ENCODE measurements around the gene BCDIN3D.
"Not testable (repeated sequence)": the region's sequence is repeated elsewhere in the genome, so short reads cannot be mapped to it uniquely, and the experiment has no call there.

BCDIN3D gene

DNA sequence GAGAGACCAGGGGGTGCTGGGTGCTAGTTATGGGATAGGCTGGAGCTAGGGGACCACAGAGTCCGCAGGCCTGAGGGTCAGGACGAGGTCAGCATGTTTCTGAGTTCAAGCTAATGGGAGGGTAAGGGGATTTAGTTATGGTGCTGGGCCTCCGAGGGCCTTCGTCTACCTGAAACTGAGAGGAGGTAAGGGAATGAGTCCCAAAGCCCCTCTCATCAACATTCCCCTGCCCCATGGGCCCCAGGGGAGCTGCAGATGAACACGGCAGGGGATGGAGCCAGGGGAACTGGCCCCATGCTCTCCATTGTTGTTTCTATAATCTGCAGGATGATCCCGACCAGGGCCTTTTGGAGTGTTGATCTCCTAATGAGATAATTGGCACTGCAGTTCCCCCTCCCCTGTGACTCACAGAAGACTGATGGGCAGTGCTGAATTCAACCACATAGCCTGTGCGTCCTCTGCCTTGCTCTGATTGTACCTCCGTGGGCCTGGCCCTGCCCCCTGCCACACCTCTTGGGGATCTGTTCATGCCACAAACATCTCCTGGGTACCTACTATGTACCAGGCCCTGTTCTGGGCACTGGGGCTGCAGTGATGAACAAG is 39.4 kb upstream of the BCDIN3D start:
- no peaks in the 10 kb centered on the region for H3K36me3 ChIP-seq (ENCODE audit: control insufficient read depth in 4 of 4, insufficient read depth in 4 of 4, low read length in 3 of 4)
- no peak overlapping the region for H3K27ac ChIP-seq (ENCODE audit: insufficient read depth in 1 of 2, low read depth in 1 of 2, low read length in 2 of 2, poor library complexity in 1 of 2, severe bottlenecking in 2 of 2)
- H3K27me3 ChIP-seq (replicated peaks in 2 of 5; ENCODE audit: control insufficient read depth in 4 of 5, insufficient read depth in 5 of 5, low read length in 4 of 5) = peaks cover 0 to 26% (median 11%) of the 10 kb centered on the region in 5 experiments
- DNase-seq = no peak
- no peak overlapping the region for H3K4me3 ChIP-seq (ENCODE audit: control insufficient read depth in 1 of 7, extremely low read depth in 1 of 7, insufficient read depth in 4 of 7, low read depth in 2 of 7, low read length in 6 of 7)
- WGBS (ENCODE audit: insufficient coverage) = 94% methylated on average over 6 of the region's 8 CpGs
- ChIA-PET POLR2A (no interaction called here), CTCF (interaction anchor here (1.3 to 3.0 kb wide), 2 partner anchors 13 to 64 kb away, joined by 3 to 10 read pairs; no protein-coding TSS in a partner anchor)
- no peaks in the 10 kb centered on the region for H3K9me3 ChIP-seq (ENCODE audit: control extremely low read depth in 1 of 5, control insufficient read depth in 4 of 5, insufficient read depth in 2 of 5, low read depth in 1 of 5, low read length in 4 of 5)
- H3K4me1 ChIP-seq (ENCODE audit: control extremely low read depth in 1 of 4, control insufficient read depth in 4 of 4, insufficient read depth in 4 of 4, low read length in 3 of 4) = no peaks in the 10 kb centered on the region

DNA sequence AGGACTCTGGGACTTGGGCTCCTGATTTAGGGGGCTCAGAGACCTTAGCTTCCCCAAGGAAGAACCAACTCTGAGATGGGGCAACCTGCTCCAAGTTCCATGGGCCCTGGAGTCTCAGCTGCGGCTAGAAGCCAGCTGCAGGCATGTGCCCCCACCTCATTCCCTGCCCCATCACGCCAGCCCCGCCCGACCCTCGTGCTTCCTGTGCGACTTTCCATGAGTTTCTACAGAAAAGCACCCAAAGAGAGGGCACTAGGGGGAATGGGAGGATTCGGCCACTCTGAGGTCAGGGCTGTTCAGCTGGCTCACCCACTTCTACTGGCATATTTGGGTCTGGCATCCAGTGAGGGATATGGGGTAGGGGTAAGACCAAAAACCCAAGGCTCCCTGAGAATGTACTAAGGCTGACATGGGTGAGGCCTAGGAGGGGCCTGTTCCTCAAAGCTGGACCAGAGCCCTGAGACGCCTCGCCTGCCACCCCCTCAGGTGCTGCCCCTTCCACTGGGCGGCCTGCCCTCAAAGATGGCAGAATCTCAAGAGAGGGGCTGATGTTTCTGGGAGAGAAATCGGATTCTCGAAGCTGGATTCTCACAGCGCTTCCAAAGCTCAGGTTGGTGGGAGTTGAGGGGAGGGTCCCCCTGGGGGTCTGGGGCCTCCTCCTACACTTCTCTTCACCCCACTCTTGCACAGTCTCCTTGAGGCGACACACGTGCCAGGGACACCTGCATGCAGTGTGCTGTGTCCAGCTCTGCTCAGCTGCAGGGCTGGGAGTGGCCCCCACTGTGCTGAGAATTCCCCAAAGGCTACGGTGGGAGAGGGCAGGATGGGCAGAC is 38.7 kb upstream of the BCDIN3D start:
- no peaks in the 10 kb centered on the region for H3K4me1 ChIP-seq (ENCODE audit: control extremely low read depth in 1 of 4, control insufficient read depth in 4 of 4, insufficient read depth in 4 of 4, low read length in 3 of 4)
- H3K27ac ChIP-seq (ENCODE audit: insufficient read depth in 1 of 2, low read depth in 1 of 2, low read length in 2 of 2, poor library complexity in 1 of 2, severe bottlenecking in 2 of 2) = no peak overlapping the region
- POLR2A ChIA-PET = no interaction called here
- H3K4me3 ChIP-seq (ENCODE audit: control insufficient read depth in 1 of 7, extremely low read depth in 1 of 7, insufficient read depth in 4 of 7, low read depth in 2 of 7, low read length in 6 of 7) = no peak overlapping the region
- CTCF ChIA-PET = interaction anchor here (1.3 to 3.0 kb wide), 2 partner anchors 12 to 64 kb away, joined by 3 to 10 read pairs; no protein-coding TSS in a partner anchor
- DNase-seq = no peak
- WGBS (ENCODE audit: insufficient coverage) = 100% methylated on average over 3 of the region's 16 CpGs
- peaks cover 0 to 20% (median 11%) of the 10 kb centered on the region in 5 experiments for H3K27me3 ChIP-seq (replicated peaks in 2 of 5; ENCODE audit: control insufficient read depth in 4 of 5, insufficient read depth in 5 of 5, low read length in 4 of 5)
- H3K36me3 ChIP-seq (ENCODE audit: control insufficient read depth in 4 of 4, insufficient read depth in 4 of 4, low read length in 3 of 4) = no peaks in the 10 kb centered on the region
- no peaks in the 10 kb centered on the region for H3K9me3 ChIP-seq (ENCODE audit: control extremely low read depth in 1 of 5, control insufficient read depth in 4 of 5, insufficient read depth in 2 of 5, low read depth in 1 of 5, low read length in 4 of 5)

DNA sequence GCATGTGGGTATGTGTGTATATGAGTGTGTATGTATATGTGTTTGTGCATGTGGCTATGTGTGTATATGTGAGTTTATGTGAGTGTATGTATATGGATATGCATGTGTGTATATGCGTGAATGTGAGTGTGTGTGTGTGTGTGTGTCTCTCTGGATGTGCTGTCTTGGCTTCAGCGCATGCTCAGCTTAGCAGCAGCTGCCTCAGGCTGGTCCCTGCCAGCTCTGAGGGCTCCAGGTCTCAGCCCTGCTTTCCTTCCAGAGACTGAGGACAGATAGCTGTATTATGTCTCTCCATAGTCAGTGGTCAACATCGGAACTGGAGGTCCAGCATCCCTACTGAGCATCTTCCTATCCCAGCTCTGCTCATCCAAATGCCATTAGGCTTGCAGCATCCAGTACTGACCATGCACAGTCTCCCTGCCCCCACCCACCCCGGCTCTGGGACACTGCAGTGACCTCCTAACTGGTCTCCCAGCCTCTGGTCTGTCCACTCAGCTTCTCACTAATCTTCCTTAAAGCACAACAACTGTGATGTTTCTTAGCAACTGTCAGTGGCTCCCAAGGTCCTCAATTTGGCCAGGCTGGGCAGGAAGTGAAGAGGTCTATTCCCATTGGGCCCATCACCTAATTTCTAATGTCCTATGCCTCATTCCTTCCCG is 38.0 kb upstream of the BCDIN3D start:
- no peaks in the 10 kb centered on the region for H3K36me3 ChIP-seq (ENCODE audit: control insufficient read depth in 4 of 4, insufficient read depth in 4 of 4, low read length in 3 of 4)
- POLR2A ChIA-PET = no interaction called here
- WGBS (ENCODE audit: insufficient coverage) = 96% methylated on average over 4 of the region's 5 CpGs
- no peaks in the 10 kb centered on the region for H3K4me1 ChIP-seq (ENCODE audit: control extremely low read depth in 1 of 4, control insufficient read depth in 4 of 4, insufficient read depth in 4 of 4, low read length in 3 of 4)
- H3K27me3 ChIP-seq (replicated peaks in 2 of 5; ENCODE audit: control insufficient read depth in 4 of 5, insufficient read depth in 5 of 5, low read length in 4 of 5) = peaks cover 0 to 16% (median 11%) of the 10 kb centered on the region in 5 experiments
- H3K9me3 ChIP-seq (ENCODE audit: control extremely low read depth in 1 of 5, control insufficient read depth in 4 of 5, insufficient read depth in 2 of 5, low read depth in 1 of 5, low read length in 4 of 5) = no peaks in the 10 kb centered on the region
- CTCF ChIA-PET = interaction anchor here (1.3 to 3.0 kb wide), 2 partner anchors 11 to 65 kb away, joined by 3 to 10 read pairs; no protein-coding TSS in a partner anchor
- no peak for DNase-seq
- no peak overlapping the region for H3K4me3 ChIP-seq (ENCODE audit: control insufficient read depth in 1 of 7, extremely low read depth in 1 of 7, insufficient read depth in 4 of 7, low read depth in 2 of 7, low read length in 6 of 7)
- no peak overlapping the region for H3K27ac ChIP-seq (ENCODE audit: insufficient read depth in 1 of 2, low read depth in 1 of 2, low read length in 2 of 2, poor library complexity in 1 of 2, severe bottlenecking in 2 of 2)

DNA sequence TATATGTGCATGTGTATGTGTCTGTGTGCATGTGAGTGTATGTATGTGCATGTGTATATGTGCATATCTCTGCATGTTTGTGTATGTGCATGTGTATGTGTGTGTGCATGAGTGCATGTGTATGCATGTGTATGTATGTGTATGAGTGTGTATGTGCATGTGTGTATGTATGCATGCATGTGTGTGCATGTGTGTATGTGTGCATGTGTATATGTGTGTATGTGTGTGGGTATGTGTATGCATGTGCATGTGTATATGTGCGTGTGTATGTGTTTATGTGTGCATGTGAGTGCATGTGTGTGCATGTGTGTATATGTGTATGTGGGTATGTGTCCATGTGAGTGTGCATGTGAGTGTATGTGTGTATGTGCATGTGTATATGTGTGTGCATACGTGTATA is 36.2 kb upstream of the BCDIN3D start:
- H3K4me3 ChIP-seq (ENCODE audit: control insufficient read depth in 1 of 7, extremely low read depth in 1 of 7, insufficient read depth in 4 of 7, low read depth in 2 of 7, low read length in 6 of 7); H3K36me3 ChIP-seq (ENCODE audit: control insufficient read depth in 4 of 4, insufficient read depth in 4 of 4, low read length in 3 of 4); H3K4me1 ChIP-seq (ENCODE audit: control extremely low read depth in 1 of 4, control insufficient read depth in 4 of 4, insufficient read depth in 4 of 4, low read length in 3 of 4); CTCF ChIA-PET; H3K9me3 ChIP-seq (ENCODE audit: control extremely low read depth in 1 of 5, control insufficient read depth in 4 of 5, insufficient read depth in 2 of 5, low read depth in 1 of 5, low read length in 4 of 5); DNase-seq; H3K27me3 ChIP-seq (replicated peaks in 2 of 5; ENCODE audit: control insufficient read depth in 4 of 5, insufficient read depth in 5 of 5, low read length in 4 of 5); H3K27ac ChIP-seq (ENCODE audit: insufficient read depth in 1 of 2, low read depth in 1 of 2, low read length in 2 of 2, poor library complexity in 1 of 2, severe bottlenecking in 2 of 2); POLR2A ChIA-PET: not testable (repeated sequence)
- WGBS (ENCODE audit: insufficient coverage) = 100% methylated on average over 2 of the region's 2 CpGs

DNA sequence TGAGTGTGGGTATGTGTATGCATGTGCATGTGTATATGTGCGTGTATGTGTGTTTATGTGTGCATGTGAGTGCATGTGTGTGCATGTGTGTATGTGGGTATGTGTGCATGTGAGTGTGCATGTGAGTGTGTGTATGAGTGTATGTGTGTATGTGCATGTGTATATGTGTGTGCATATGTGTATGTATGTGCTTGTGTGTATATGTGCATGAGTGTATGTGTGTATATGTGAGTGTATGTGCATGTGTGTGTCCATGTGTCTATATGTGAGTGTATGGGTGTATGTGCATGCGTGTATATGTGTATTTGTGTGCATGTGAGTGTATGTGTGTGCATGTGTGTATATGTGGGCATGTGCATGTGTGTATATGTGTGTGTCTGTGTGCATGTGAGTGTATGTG is 35.1 kb upstream of the BCDIN3D start:
- 100% methylated on average over 1 of the region's 2 CpGs for WGBS (ENCODE audit: insufficient coverage)
- POLR2A ChIA-PET = no interaction called here
- no peak for DNase-seq
- peaks cover 0 to 5% (median 2%) of the 10 kb centered on the region in 5 experiments for H3K27me3 ChIP-seq (replicated peaks in 2 of 5; ENCODE audit: control insufficient read depth in 4 of 5, insufficient read depth in 5 of 5, low read length in 4 of 5)
- no peak overlapping the region for H3K27ac ChIP-seq (ENCODE audit: insufficient read depth in 1 of 2, low read depth in 1 of 2, low read length in 2 of 2, poor library complexity in 1 of 2, severe bottlenecking in 2 of 2)
- H3K9me3 ChIP-seq (ENCODE audit: control extremely low read depth in 1 of 5, control insufficient read depth in 4 of 5, insufficient read depth in 2 of 5, low read depth in 1 of 5, low read length in 4 of 5) = no peaks in the 10 kb centered on the region
- H3K4me1 ChIP-seq (ENCODE audit: control extremely low read depth in 1 of 4, control insufficient read depth in 4 of 4, insufficient read depth in 4 of 4, low read length in 3 of 4) = no peaks in the 10 kb centered on the region
- CTCF ChIA-PET = no interaction called here
- H3K4me3 ChIP-seq (ENCODE audit: control insufficient read depth in 1 of 7, extremely low read depth in 1 of 7, insufficient read depth in 4 of 7, low read depth in 2 of 7, low read length in 6 of 7) = no peak overlapping the region
- no peaks in the 10 kb centered on the region for H3K36me3 ChIP-seq (ENCODE audit: control insufficient read depth in 4 of 4, insufficient read depth in 4 of 4, low read length in 3 of 4)

DNA sequence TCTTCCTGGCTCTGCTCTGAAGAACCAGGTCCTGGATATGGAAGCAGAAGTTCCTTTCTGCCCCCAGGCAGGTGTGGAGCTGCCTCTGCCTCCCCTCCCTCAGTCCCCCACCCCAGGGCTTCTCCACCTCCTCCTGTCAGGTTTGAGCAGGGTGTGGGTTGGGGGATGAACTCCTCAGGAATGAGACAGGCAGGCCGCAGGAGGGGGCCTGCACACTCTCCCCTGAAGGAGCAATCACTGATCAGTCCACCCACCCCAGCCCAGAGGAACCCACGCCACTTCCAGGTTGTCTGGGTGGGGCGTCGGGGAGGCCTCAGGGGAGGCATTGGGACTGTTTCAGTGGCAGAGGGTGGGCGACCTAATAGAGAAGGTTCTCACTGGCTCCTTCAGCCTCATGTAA is 34.2 kb upstream of the BCDIN3D start:
- H3K4me1 ChIP-seq (ENCODE audit: control extremely low read depth in 1 of 4, control insufficient read depth in 4 of 4, insufficient read depth in 4 of 4, low read length in 3 of 4) = no peaks in the 10 kb centered on the region
- no peak overlapping the region for H3K27ac ChIP-seq (ENCODE audit: insufficient read depth in 1 of 2, low read depth in 1 of 2, low read length in 2 of 2, poor library complexity in 1 of 2, severe bottlenecking in 2 of 2)
- no peak overlapping the region for H3K4me3 ChIP-seq (ENCODE audit: control insufficient read depth in 1 of 7, extremely low read depth in 1 of 7, insufficient read depth in 4 of 7, low read depth in 2 of 7, low read length in 6 of 7)
- H3K27me3 ChIP-seq (replicated peaks in 2 of 5; ENCODE audit: control insufficient read depth in 4 of 5, insufficient read depth in 5 of 5, low read length in 4 of 5) = peaks cover 0 to 2% (median 0%) of the 10 kb centered on the region in 5 experiments
- no peaks in the 10 kb centered on the region for H3K9me3 ChIP-seq (ENCODE audit: control extremely low read depth in 1 of 5, control insufficient read depth in 4 of 5, insufficient read depth in 2 of 5, low read depth in 1 of 5, low read length in 4 of 5)
- 76% methylated on average over 5 of the region's 5 CpGs for WGBS (ENCODE audit: insufficient coverage)
- ChIA-PET CTCF (no interaction called here), POLR2A (no interaction called here)
- H3K36me3 ChIP-seq (ENCODE audit: control insufficient read depth in 4 of 4, insufficient read depth in 4 of 4, low read length in 3 of 4) = no peaks in the 10 kb centered on the region
- DNase-seq = no peak

DNA sequence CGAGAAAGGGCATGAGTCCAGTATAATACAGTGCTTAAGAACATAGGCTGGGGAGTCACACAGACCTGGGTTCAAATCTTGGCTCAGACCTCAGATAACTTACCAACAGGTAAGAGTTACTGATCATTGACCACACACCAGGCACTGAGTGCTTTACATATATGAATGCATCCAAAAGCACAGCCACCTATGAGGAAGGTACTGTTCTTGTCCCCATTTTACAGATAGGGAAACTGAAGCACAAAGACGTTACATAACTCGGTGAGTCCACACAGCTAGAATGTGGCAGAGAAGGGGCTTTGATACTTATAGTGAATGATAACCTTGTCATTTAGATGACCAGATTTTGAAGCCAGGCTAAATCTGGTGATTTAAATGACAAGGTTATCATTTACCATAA is 33.2 kb upstream of the BCDIN3D start:
- Histone ChIP-seq H3K9me3 (ENCODE audit: control extremely low read depth in 1 of 5, control insufficient read depth in 4 of 5, insufficient read depth in 2 of 5, low read depth in 1 of 5, low read length in 4 of 5) (no peaks in the 10 kb centered on the region), H3K4me3 (ENCODE audit: control insufficient read depth in 1 of 7, extremely low read depth in 1 of 7, insufficient read depth in 4 of 7, low read depth in 2 of 7, low read length in 6 of 7) (no peak overlapping the region), H3K27ac (ENCODE audit: insufficient read depth in 1 of 2, low read depth in 1 of 2, low read length in 2 of 2, poor library complexity in 1 of 2, severe bottlenecking in 2 of 2) (no peak overlapping the region), H3K27me3 (replicated peaks in 2 of 5; ENCODE audit: control insufficient read depth in 4 of 5, insufficient read depth in 5 of 5, low read length in 4 of 5) (peaks cover 0 to 2% (median 0%) of the 10 kb centered on the region in 5 experiments), H3K36me3 (ENCODE audit: control insufficient read depth in 4 of 4, insufficient read depth in 4 of 4, low read length in 3 of 4) (no peaks in the 10 kb centered on the region), H3K4me1 (ENCODE audit: control extremely low read depth in 1 of 4, control insufficient read depth in 4 of 4, insufficient read depth in 4 of 4, low read length in 3 of 4) (no peaks in the 10 kb centered on the region)
- CTCF ChIA-PET = interaction anchor here (0.6 to 1.0 kb wide), 2 partner anchors 70 to 104 kb away, joined by 3 read pairs; no protein-coding TSS in a partner anchor
- WGBS (ENCODE audit: insufficient coverage) = 100% methylated on average over 3 of the region's 3 CpGs
- DNase-seq = no peak
- POLR2A ChIA-PET = no interaction called here

Measured in common myeloid progenitor, CD34-positive (primary cell).